Gastrocnemius medialis (tissue), 4 donors: ENCODE results near the gene EP400. TPM values are rescaled to one million over a fixed set of nuclear protein-coding genes. Genes with fewer than 3 reads are reported as not detected.
"Not testable (repeated sequence)": the region's sequence is repeated elsewhere in the genome, so short reads cannot be mapped to it uniquely, and the experiment has no call there.

Experiments
- ATAC-seq, 2 donors: fragments of 150-250 bp; one replicate each; pipeline ENCODE4 v1.9.1; 2016
- DNase-seq, 2 donors: peaks; one replicate each; pipeline ENCODE4 v3.0.0-alpha.2; 2019
- H3K27ac ChIP-seq, 4 donors: fragments of 200-600 bp; sonication (generic); 1 replicate in 1 of 4; 2 replicates in 3 of 4; pipeline ENCODE4 v1.5.1; 2016 to 2018; ENCODE audit warnings: mild to moderate bottlenecking in 2 of 4, moderate library complexity in 1 of 4
- H3K27me3 ChIP-seq, 3 donors: fragments of 200-600 bp; sonication (generic) in 2 of 3; 1 replicate in 1 of 3; 2 replicates in 2 of 3; pipeline versions ENCODE4 v1.5.1 to v1.6.0; 2016 to 2019; ENCODE audit warnings: mild to moderate bottlenecking in 1 of 3, moderate library complexity in 1 of 3
- H3K36me3 ChIP-seq, 2 donors: fragments of 200-600 bp; sonication (generic) in 1 of 2; one replicate each; pipeline ENCODE4 v1.5.1; 2017 to 2018
- H3K4me1 ChIP-seq, 2 donors: fragments of 200-600 bp; sonication (generic) in 1 of 2; one replicate each; pipeline ENCODE4 v1.5.1; 2016 to 2017; ENCODE audit warnings: mild to moderate bottlenecking in 2 of 2
- H3K4me3 ChIP-seq, 4 donors: fragments of 200-600 bp; sonication (generic) in 3 of 4; 1 replicate in 1 of 4; 2 replicates in 3 of 4; pipeline ENCODE4 v1.5.1; 2016 to 2019; ENCODE audit warnings: mild to moderate bottlenecking in 2 of 4
- H3K9me3 ChIP-seq, 3 donors: fragments of 200-600 bp; sonication (generic) in 2 of 3; 1 replicate in 1 of 3; 2 replicates in 2 of 3; pipeline ENCODE4 v1.5.1; 2016 to 2019
- CTCF ChIP-seq, 5 experiments: fragments of 450-650 bp in 3 of 5; fragments of 200-600 bp in 2 of 5; sonication (generic) in 2 of 5; IDR thresholded peaks in 4 of 5; conservative IDR thresholded peaks in 1 of 5; 1 replicate in 4 of 5; 2 replicates in 1 of 5; pipeline ENCODE4 v1.5.1; 2016 to 2019; ENCODE audit warnings: antibody characterized with exemption in 5 of 5, mild to moderate bottlenecking in 3 of 5, moderate library complexity in 3 of 5
- POLR2A ChIP-seq, 2 donors: fragments of 450-650 bp; IDR thresholded peaks; one replicate each; pipeline ENCODE4 v1.6.1; 2017; ENCODE audit warnings: antibody characterized with exemption in 2 of 2, mild to moderate bottlenecking in 2 of 2, moderate library complexity in 2 of 2
- in situ Hi-C, 4 donors: fragments of 200-750 bp; cut with MboI; loops; one replicate each; pipeline versions ENCODE4 v1.15.0 to v1.8.0; 2017; ENCODE audit warnings: low sequenced_read_pairs in 4 of 4
- intact Hi-C: fragments of 100-400 bp; cut with DNase I; formaldehyde crosslinking; loops from one replicate; pipeline ENCODE4 v1.15.1; 2023; ENCODE audit warnings: low total_unique reads
- total RNA-seq, 4 donors: library from RNA; depleted of rRNA; stranded (reverse); fragments of >200 nt; gene quantifications; one replicate each; pipeline versions ENCODE4 v1.1.0 to v1.2.3, GENCODE V29; 2016

The EP400 gene
- total RNA-seq, 4 donors from 2014 or later = 11.9 to 17.4 (median 15.0) TPM

GRCh38 chr12:132102297-132102696, 152.6 kb downstream of the EP400 start:
- ATAC-seq (no peak), DNase-seq (no peak)
- H3K27ac ChIP-seq = no peak overlapping the region
- intact Hi-C loops = no loop called here
- no peaks in the 10 kb centered on the region for H3K27me3 ChIP-seq
- H3K9me3 ChIP-seq = no peaks in the 10 kb centered on the region
- no peak overlapping the region for H3K4me3 ChIP-seq
- in situ Hi-C loops = no loop called here
- peaks cover 7 to 11% of the 10 kb centered on the region in 2 donors for H3K4me1 ChIP-seq
- no peaks in the 10 kb centered on the region for H3K36me3 ChIP-seq
- TF ChIP-seq POLR2A (IDR thresholded peaks at IDR 0.05) (no peak), CTCF (IDR thresholded peaks at IDR 0.05 in 4 of 5, conservative IDR thresholded peaks at IDR 0.05 in 1 of 5) (no peak)

GRCh38 chr12:132103072-132103471, 153.3 kb downstream of the EP400 start:
- H3K9me3 ChIP-seq, DNase-seq, intact Hi-C loops, H3K36me3 ChIP-seq, H3K27me3 ChIP-seq, H3K27ac ChIP-seq, in situ Hi-C loops, ATAC-seq, H3K4me3 ChIP-seq: not testable (repeated sequence)
- H3K4me1 ChIP-seq = peaks cover 7 to 11% of the 10 kb centered on the region in 2 donors

- in situ Hi-C loops = no loop called here
- H3K36me3 ChIP-seq = no peaks in the 10 kb centered on the region
- intact Hi-C loops = no loop called here
- no peak overlapping the region for H3K27ac ChIP-seq
- no peak for DNase-seq
- ATAC-seq = no peak
- TF ChIP-seq POLR2A (IDR thresholded peaks at IDR 0.05) (no peak), CTCF (IDR thresholded peaks at IDR 0.05 in 4 of 5, conservative IDR thresholded peaks at IDR 0.05 in 1 of 5) (no peak)
- no peaks in the 10 kb centered on the region for H3K9me3 ChIP-seq
- H3K27me3 ChIP-seq = no peaks in the 10 kb centered on the region
- no peak overlapping the region for H3K4me3 ChIP-seq
- peaks cover 7 to 11% of the 10 kb centered on the region in 2 donors for H3K4me1 ChIP-seq
Observed at GRCh38 chr12:132103542-132104308, 154.0 kb downstream of the EP400 start.

GRCh38 chr12:132105467-132105866, 155.7 kb downstream of the EP400 start:
- Histone ChIP-seq H3K4me1 (peaks cover 7 to 11% of the 10 kb centered on the region in 2 donors), H3K9me3 (no peaks in the 10 kb centered on the region), H3K36me3 (peaks cover 0 to 12% of the 10 kb centered on the region in 2 donors), H3K27ac (no peak overlapping the region), H3K27me3 (no peaks in the 10 kb centered on the region), H3K4me3 (no peak overlapping the region)
- intact Hi-C loops (no loop called here), in situ Hi-C loops (no loop called here)
- TF ChIP-seq POLR2A (IDR thresholded peaks at IDR 0.05) (no peak), CTCF (IDR thresholded peaks at IDR 0.05 in 4 of 5, conservative IDR thresholded peaks at IDR 0.05 in 1 of 5) (no peak)
- ATAC-seq = peak; percentile 42 to 53
- peak in 1 of 2 donors; percentile 39 for DNase-seq

- H3K36me3 ChIP-seq = peaks cover 0 to 23% of the 10 kb centered on the region in 2 donors
Observed at GRCh38 chr12:132106921-132107320, 157.2 kb downstream of the EP400 start.

More at GRCh38 chr12:132106921-132107320, 157.2 kb downstream of the EP400 start:
- Histone ChIP-seq H3K27me3 (no peaks in the 10 kb centered on the region), H3K4me3 (no peak overlapping the region), H3K27ac (no peak overlapping the region), H3K4me1 (peaks cover 7 to 11% of the 10 kb centered on the region in 2 donors), H3K9me3 (no peaks in the 10 kb centered on the region)
- DNase-seq = no peak
- in situ Hi-C loops = no loop called here
- no peak for ATAC-seq
- TF ChIP-seq POLR2A (IDR thresholded peaks at IDR 0.05) (no peak), CTCF (IDR thresholded peaks at IDR 0.05 in 4 of 5, conservative IDR thresholded peaks at IDR 0.05 in 1 of 5) (no peak)
- intact Hi-C loops = no loop called here
